HepG2 (cell line): Measurements from ENCODE around the gene RRAS. TPM values are rescaled to one million over a fixed set of nuclear protein-coding genes. Genes with fewer than 3 reads are reported as not detected.

Experiments used
- EEA1 ChIP-seq: sonication (generic); formaldehyde crosslinking; IDR thresholded peaks from 2 replicates; pipeline ENCODE4 v1.5.1; 2020; ENCODE audit warnings: mild to moderate bottlenecking, missing genetic modification reagents, borderline replicate concordance
- HNRNPL ChIP-seq: fragments of 200-400 bp; formaldehyde crosslinking; IDR thresholded peaks from 2 replicates; pipeline ENCODE4 v1.6.1; 2017; ENCODE audit warnings: mild to moderate bottlenecking, low read depth, low read length
- MBNL3 ChIP-seq: fragments of 250-450 bp; sonication (Bioruptor Pico); conservative IDR thresholded peaks from 2 replicates; pipeline ENCODE4 v1.8.0; 2022; ENCODE audit warnings: mild to moderate bottlenecking, inconsistent platforms
- NFYC ChIP-seq: IDR thresholded peaks from 2 replicates; pipeline ENCODE4 v1.6.1; 2016; ENCODE audit warnings: missing genetic modification reagents, missing compliant biosample characterization
- YY1 ChIP-seq: IDR thresholded peaks from 2 replicates; pipeline ENCODE4 v1.6.1; 2011; ENCODE audit warnings: low read length, low read depth, moderate library complexity, mild to moderate bottlenecking; ENCODE audit not compliant: insufficient read depth, insufficient replicate concordance
- ZFP37 ChIP-seq: sonication (generic); formaldehyde crosslinking; IDR thresholded peaks from 2 replicates; pipeline ENCODE4 v1.4.0; 2020; ENCODE audit warnings: missing genetic modification reagents, borderline replicate concordance
- ZNF326 ChIP-seq: sonication (generic); formaldehyde crosslinking; IDR thresholded peaks from 2 replicates; pipeline ENCODE4 v1.4.0; 2020; ENCODE audit warnings: missing genetic modification reagents, borderline replicate concordance
- ZNF557 ChIP-seq: sonication (generic); formaldehyde crosslinking; IDR thresholded peaks from 2 replicates; pipeline ENCODE4 v1.4.0; 2020; ENCODE audit warnings: missing genetic modification reagents
- ZNF629 ChIP-seq: sonication (generic); formaldehyde crosslinking; conservative IDR thresholded peaks from 2 replicates; pipeline ENCODE4 v1.5.0; 2020; ENCODE audit warnings: missing genetic modification reagents
- ZNF839 ChIP-seq: sonication (generic); formaldehyde crosslinking; IDR thresholded peaks from 2 replicates; pipeline ENCODE4 v1.4.0; 2020; ENCODE audit warnings: missing genetic modification reagents, mild to moderate bottlenecking, borderline replicate concordance
- polyA plus RNA-seq, 8 experiments: library from polyadenylated mRNA; depleted of rRNA in 3 of 8; stranded (reverse) in 7 of 8; unstranded in 1 of 8; fragments of >200 nt; fragmentation: Illumina TruSeq in 4 of 8; extraction: Trizol in 4 of 8; gene quantifications; 2 replicates each; pipeline versions ENCODE4 v1.2.1 to v1.2.3, GENCODE V29; 2011 to 2016; ENCODE audit warnings: low read depth in 4 of 8, missing spikeins in 1 of 8, mixed read lengths in 1 of 8; ENCODE audit not compliant: insufficient read depth in 1 of 8
- total RNA-seq, 5 experiments: library from RNA; depleted of rRNA; stranded (reverse); fragments of >200 nt; fragmentation: Illumina TruSeq; extraction: Trizol; gene quantifications; 2 replicates each; pipeline ENCODE4 v1.2.3, GENCODE V29; 2016; ENCODE audit warnings: low read depth in 1 of 5
- TF ChIP-seq, protein P1 (sequence below): sonication (generic); formaldehyde crosslinking; IDR thresholded peaks from 2 replicates; pipeline ENCODE4 v1.8.1; 2023; ENCODE audit warnings: mild to moderate bottlenecking, missing genetic modification reagents
- TF ChIP-seq, protein P2 (sequence below): sonication (generic); formaldehyde crosslinking; IDR thresholded peaks from 2 replicates; pipeline ENCODE4 v1.5.0; 2020; ENCODE audit warnings: missing genetic modification reagents
- TF ChIP-seq, protein P3 (sequence below): sonication (generic); formaldehyde crosslinking; conservative IDR thresholded peaks from 2 replicates; pipeline ENCODE4 v1.4.0; 2020; ENCODE audit warnings: missing genetic modification reagents
- TF ChIP-seq, protein P4 (sequence below): sonication (generic); formaldehyde crosslinking; IDR thresholded peaks from 2 replicates; pipeline ENCODE4 v1.4.0; 2020; ENCODE audit warnings: missing genetic modification reagents
- TF ChIP-seq, protein P5 (sequence below): sonication (generic); formaldehyde crosslinking; IDR thresholded peaks from 2 replicates; pipeline ENCODE4 v1.5.0; 2020; ENCODE audit warnings: missing genetic modification reagents, mild to moderate bottlenecking, borderline replicate concordance
- TF ChIP-seq, protein P6 (sequence below): sonication (generic); formaldehyde crosslinking; IDR thresholded peaks from 2 replicates; pipeline ENCODE4 v1.8.1; 2023; ENCODE audit warnings: mild to moderate bottlenecking, missing genetic modification reagents, borderline replicate concordance
- TF ChIP-seq, protein P7 (sequence below): sonication (generic); formaldehyde crosslinking; IDR thresholded peaks from 2 replicates; pipeline ENCODE4 v1.4.0; 2020; ENCODE audit warnings: mild to moderate bottlenecking, missing genetic modification reagents, borderline replicate concordance

The RRAS gene
- total and polyA plus RNA-seq, 2 of the 13 experiments (the other 11 are each of a cell fraction or from before 2014, with no cell fraction given): 1.5 to 12.0 TPM

DNA sequence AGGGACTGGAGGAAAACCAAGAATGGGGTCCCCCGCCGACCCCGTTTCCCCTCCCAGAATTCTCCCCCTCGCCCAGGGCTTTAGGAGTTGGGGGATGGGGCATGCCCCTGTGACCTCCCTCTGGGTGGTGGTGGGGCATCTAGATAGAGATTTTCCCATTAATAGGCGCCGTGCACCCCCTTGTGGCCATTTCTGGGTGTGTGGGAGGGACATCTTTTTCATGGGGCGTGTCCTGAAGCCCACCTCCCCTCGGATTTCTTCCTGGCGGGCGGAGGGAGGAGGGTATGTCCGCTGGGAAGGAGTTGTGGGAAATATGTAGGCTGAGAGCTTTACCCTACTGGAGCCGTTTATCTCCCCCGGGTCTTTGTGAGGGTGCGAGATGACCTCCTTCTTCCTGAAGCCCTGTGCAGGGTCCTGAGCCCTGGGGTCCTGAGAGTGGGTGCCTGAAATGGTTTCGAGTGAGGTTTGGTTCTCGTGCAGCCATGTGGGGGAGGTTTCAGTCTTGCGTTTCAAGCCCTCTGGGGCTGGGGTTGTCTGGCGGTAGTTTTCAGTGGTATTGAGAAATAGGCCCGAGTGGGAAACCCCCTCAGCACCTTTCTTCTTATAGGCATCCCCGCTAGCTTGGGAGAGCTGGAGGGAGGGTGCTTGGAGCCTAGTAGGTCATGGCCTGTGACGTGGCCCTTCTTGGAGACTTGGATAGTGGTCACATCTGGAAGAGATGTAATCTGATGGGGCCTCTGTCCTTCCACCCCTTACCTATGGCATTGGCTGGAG lies 38.1 kb upstream of the RRAS start (continued):
- TF ChIP-seq, protein P1, sequence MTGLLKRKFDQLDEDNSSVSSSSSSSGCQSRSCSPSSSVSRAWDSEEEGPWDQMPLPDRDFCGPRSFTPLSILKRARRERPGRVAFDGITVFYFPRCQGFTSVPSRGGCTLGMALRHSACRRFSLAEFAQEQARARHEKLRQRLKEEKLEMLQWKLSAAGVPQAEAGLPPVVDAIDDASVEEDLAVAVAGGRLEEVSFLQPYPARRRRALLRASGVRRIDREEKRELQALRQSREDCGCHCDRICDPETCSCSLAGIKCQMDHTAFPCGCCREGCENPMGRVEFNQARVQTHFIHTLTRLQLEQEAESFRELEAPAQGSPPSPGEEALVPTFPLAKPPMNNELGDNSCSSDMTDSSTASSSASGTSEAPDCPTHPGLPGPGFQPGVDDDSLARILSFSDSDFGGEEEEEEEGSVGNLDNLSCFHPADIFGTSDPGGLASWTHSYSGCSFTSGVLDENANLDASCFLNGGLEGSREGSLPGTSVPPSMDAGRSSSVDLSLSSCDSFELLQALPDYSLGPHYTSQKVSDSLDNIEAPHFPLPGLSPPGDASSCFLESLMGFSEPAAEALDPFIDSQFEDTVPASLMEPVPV (CRISPR knock-in tag): no peak
- no peak for TF ChIP-seq ZNF629 (CRISPR knock-in tag)
- no peak for TF ChIP-seq ZNF326 (CRISPR knock-in tag)
- TF ChIP-seq HNRNPL: no peak
- TF ChIP-seq, protein P2, sequence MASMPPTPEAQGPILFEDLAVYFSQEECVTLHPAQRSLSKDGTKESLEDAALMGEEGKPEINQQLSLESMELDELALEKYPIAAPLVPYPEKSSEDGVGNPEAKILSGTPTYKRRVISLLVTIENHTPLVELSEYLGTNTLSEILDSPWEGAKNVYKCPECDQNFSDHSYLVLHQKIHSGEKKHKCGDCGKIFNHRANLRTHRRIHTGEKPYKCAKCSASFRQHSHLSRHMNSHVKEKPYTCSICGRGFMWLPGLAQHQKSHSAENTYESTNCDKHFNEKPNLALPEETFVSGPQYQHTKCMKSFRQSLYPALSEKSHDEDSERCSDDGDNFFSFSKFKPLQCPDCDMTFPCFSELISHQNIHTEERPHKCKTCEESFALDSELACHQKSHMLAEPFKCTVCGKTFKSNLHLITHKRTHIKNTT: no peak
- no peak for TF ChIP-seq ZFP37
- TF ChIP-seq ZNF839 (CRISPR knock-in tag): no peak
- TF ChIP-seq, protein P3, sequence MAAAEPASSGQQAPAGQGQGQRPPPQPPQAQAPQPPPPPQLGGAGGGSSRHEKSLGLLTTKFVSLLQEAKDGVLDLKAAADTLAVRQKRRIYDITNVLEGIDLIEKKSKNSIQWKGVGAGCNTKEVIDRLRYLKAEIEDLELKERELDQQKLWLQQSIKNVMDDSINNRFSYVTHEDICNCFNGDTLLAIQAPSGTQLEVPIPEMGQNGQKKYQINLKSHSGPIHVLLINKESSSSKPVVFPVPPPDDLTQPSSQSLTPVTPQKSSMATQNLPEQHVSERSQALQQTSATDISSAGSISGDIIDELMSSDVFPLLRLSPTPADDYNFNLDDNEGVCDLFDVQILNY (CRISPR knock-in tag): no peak
- TF ChIP-seq, protein P4, sequence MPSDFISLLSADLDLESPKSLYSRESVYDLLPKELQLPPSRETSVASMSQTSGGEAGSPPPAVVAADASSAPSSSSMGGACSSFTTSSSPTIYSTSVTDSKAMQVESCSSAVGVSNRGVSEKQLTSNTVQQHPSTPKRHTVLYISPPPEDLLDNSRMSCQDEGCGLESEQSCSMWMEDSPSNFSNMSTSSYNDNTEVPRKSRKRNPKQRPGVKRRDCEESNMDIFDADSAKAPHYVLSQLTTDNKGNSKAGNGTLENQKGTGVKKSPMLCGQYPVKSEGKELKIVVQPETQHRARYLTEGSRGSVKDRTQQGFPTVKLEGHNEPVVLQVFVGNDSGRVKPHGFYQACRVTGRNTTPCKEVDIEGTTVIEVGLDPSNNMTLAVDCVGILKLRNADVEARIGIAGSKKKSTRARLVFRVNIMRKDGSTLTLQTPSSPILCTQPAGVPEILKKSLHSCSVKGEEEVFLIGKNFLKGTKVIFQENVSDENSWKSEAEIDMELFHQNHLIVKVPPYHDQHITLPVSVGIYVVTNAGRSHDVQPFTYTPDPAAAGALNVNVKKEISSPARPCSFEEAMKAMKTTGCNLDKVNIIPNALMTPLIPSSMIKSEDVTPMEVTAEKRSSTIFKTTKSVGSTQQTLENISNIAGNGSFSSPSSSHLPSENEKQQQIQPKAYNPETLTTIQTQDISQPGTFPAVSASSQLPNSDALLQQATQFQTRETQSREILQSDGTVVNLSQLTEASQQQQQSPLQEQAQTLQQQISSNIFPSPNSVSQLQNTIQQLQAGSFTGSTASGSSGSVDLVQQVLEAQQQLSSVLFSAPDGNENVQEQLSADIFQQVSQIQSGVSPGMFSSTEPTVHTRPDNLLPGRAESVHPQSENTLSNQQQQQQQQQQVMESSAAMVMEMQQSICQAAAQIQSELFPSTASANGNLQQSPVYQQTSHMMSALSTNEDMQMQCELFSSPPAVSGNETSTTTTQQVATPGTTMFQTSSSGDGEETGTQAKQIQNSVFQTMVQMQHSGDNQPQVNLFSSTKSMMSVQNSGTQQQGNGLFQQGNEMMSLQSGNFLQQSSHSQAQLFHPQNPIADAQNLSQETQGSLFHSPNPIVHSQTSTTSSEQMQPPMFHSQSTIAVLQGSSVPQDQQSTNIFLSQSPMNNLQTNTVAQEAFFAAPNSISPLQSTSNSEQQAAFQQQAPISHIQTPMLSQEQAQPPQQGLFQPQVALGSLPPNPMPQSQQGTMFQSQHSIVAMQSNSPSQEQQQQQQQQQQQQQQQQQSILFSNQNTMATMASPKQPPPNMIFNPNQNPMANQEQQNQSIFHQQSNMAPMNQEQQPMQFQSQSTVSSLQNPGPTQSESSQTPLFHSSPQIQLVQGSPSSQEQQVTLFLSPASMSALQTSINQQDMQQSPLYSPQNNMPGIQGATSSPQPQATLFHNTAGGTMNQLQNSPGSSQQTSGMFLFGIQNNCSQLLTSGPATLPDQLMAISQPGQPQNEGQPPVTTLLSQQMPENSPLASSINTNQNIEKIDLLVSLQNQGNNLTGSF: no peak
- TF ChIP-seq, protein P5, sequence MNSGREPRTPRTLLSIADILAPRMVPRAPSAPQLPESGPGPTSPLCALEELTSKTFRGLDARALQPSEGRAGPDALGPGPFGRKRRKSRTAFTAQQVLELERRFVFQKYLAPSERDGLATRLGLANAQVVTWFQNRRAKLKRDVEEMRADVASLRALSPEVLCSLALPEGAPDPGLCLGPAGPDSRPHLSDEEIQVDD (CRISPR knock-in tag): no peak
- TF ChIP-seq ZNF557 (CRISPR knock-in tag): no peak
- TF ChIP-seq, protein P6, sequence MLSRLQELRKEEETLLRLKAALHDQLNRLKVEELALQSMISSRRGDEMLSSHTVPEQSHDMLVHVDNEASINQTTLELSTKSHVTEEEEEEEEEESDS (CRISPR knock-in tag): no peak
- no peak for TF ChIP-seq EEA1 (CRISPR knock-in tag)
- no peak for TF ChIP-seq MBNL3 (CRISPR knock-in tag)
- peak; percentile 7 for TF ChIP-seq YY1
- no peak for TF ChIP-seq NFYC (CRISPR knock-in tag)
- TF ChIP-seq, protein P7, sequence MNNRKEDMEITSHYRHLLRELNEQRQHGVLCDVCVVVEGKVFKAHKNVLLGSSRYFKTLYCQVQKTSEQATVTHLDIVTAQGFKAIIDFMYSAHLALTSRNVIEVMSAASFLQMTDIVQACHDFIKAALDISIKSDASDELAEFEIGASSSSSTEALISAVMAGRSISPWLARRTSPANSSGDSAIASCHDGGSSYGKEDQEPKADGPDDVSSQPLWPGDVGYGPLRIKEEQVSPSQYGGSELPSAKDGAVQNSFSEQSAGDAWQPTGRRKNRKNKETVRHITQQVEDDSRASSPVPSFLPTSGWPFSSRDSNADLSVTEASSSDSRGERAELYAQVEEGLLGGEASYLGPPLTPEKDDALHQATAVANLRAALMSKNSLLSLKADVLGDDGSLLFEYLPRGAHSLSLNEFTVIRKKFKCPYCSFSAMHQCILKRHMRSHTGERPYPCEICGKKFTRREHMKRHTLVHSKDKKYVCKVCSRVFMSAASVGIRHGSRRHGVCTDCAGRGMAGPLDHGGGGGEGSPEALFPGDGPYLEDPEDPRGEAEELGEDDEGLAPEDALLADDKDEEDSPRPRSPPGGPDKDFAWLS (CRISPR knock-in tag): no peak
